HepG2 (cell line): Measurements from ENCODE around the gene DESI2. TPM values are rescaled to one million over a fixed set of nuclear protein-coding genes. Genes with fewer than 3 reads are reported as not detected.

Experiments
- ATAC-seq: fragments of 200-7000 bp; cut with Tn5 transposase; 3 replicates; pipeline ENCODE4 v1.9.1; 2020; ENCODE audit warnings: mild to moderate bottlenecking, moderate library complexity
- BruUV-seq: library from RNA; stranded (reverse); fragments of 400-500 nt; replicated peaks from 2 replicates; lab custom pipeline; 2021; lab: Mats Ljungman, UMichigan
- CTCF ChIA-PET: fragments of 300-600 bp; formaldehyde crosslinking; extraction: SDS; loops from one replicate; lab custom pipeline; 2021; ENCODE audit warnings: low total read pairs, inconsistent platforms, low intra/inter-chr PET ratio; lab: Yijun Ruan, JAX
- POLR2A ChIA-PET: fragments of 350-600 bp; sonication (Branson Sonifier 250); formaldehyde crosslinking; loops from one replicate; lab custom pipeline; 2020; ENCODE audit warnings: antibody characterized with exemption, inconsistent platforms; lab: Yijun Ruan, JAX
- DNase-seq: peaks from one replicate; pipeline ENCODE4 v3.0.0-alpha.2; 2015; ENCODE audit warnings: low spot score
- FAIRE-seq: peaks from 3 replicates; lab custom pipeline; 2011; peaks lifted over from hg19 to GRCh38; lab: Jason Lieb, UNC
- H2AFZ ChIP-seq: one replicate; pipeline ENCODE4 v1.6.1; 2011; ENCODE audit warnings: low read length, inconsistent platforms
- H3K27ac ChIP-seq: fragments of 300-600 bp; 3 replicates; pipeline ENCODE4 v1.8.0; 2011; ENCODE audit warnings: mixed run types, mild to moderate bottlenecking, mixed read lengths, low read length, inconsistent platforms; ENCODE audit not compliant: insufficient read depth; ENCODE audit errors: extremely low read length
- H3K27me3 ChIP-seq, 2 experiments: fragments of 200-600 bp in 1 of 2; 2 replicates in 1 of 2; 3 replicates in 1 of 2; pipeline versions ENCODE4 v1.6.0 to v1.8.0; 2011; ENCODE audit warnings: low read length in 2 of 2, mild to moderate bottlenecking in 2 of 2, moderate library complexity in 2 of 2, inconsistent platforms in 1 of 2; ENCODE audit not compliant: insufficient read depth in 2 of 2, control insufficient read depth in 1 of 2
- H3K36me3 ChIP-seq, 2 experiments: fragments of 200-600 bp in 1 of 2; replicated peaks in 1 of 2; 2 replicates in 1 of 2; 3 replicates in 1 of 2; pipeline versions ENCODE4 v1.5.1 to v1.8.0; 2011; ENCODE audit warnings: low read length in 2 of 2, inconsistent platforms in 1 of 2; ENCODE audit not compliant: insufficient read depth in 2 of 2, control insufficient read depth in 1 of 2
- H3K4me1 ChIP-seq: 2 replicates; pipeline ENCODE4 v1.5.1; 2012; ENCODE audit warnings: low read length, inconsistent platforms; ENCODE audit not compliant: insufficient read depth
- H3K4me2 ChIP-seq: 2 replicates; pipeline ENCODE4 v1.6.0; 2011; ENCODE audit warnings: low read depth, low read length, inconsistent platforms
- H3K4me3 ChIP-seq, 3 experiments: fragments of 200-600 bp in 1 of 3; sonication (generic), shearing (Covaris generic) in 1 of 3; replicated peaks in 1 of 3; 2 replicates each; pipeline ENCODE4 v1.5.1; 2011 to 2016; ENCODE audit warnings: low read length in 3 of 3, inconsistent platforms in 2 of 3, low read depth in 2 of 3, mild to moderate bottlenecking in 2 of 3, control low read depth in 1 of 3, mixed read lengths in 1 of 3; ENCODE audit not compliant: insufficient read depth in 1 of 3
- H3K79me2 ChIP-seq: one replicate; pipeline ENCODE4 v1.6.1; 2011; ENCODE audit warnings: low read length, inconsistent platforms; ENCODE audit not compliant: insufficient read depth
- H3K9ac ChIP-seq: 2 replicates; pipeline ENCODE4 v1.6.0; 2011; ENCODE audit warnings: mild to moderate bottlenecking, low read depth, low read length, inconsistent platforms; ENCODE audit not compliant: insufficient read depth
- H3K9me3 ChIP-seq: 2 replicates; pipeline ENCODE4 v1.5.1; 2012; ENCODE audit warnings: mild to moderate bottlenecking, low read length
- H4K20me1 ChIP-seq: 2 replicates; pipeline ENCODE4 v1.6.0; 2011; ENCODE audit warnings: inconsistent platforms, mild to moderate bottlenecking, low read length, moderate library complexity; ENCODE audit not compliant: insufficient read depth
- ASH2L ChIP-seq: fragments of 300-600, 200-600 bp; sonication (generic); IDR thresholded peaks from 2 replicates; pipeline ENCODE4 v1.7.0; 2017; ENCODE audit warnings: low read depth, mild to moderate bottlenecking, moderate library complexity, mixed read lengths, low read length; ENCODE audit not compliant: insufficient read length
- MAFG ChIP-seq: sonication (generic); formaldehyde crosslinking; IDR thresholded peaks from 2 replicates; pipeline ENCODE4 v1.5.1; 2020; ENCODE audit warnings: mild to moderate bottlenecking, missing genetic modification reagents
- MED1 ChIP-seq: sonication (generic); formaldehyde crosslinking; IDR thresholded peaks from 2 replicates; pipeline ENCODE4 v1.4.0; 2020; ENCODE audit warnings: missing genetic modification reagents
- NCOA5 ChIP-seq: sonication (generic); formaldehyde crosslinking; IDR thresholded peaks from 2 replicates; pipeline ENCODE4 v1.4.0; 2020; ENCODE audit warnings: missing genetic modification reagents
- NFYC ChIP-seq: IDR thresholded peaks from 2 replicates; pipeline ENCODE4 v1.6.1; 2016; ENCODE audit warnings: missing genetic modification reagents, missing compliant biosample characterization
- NPAS2 ChIP-seq: sonication (generic); formaldehyde crosslinking; IDR thresholded peaks from 2 replicates; pipeline ENCODE4 v1.8.0; 2022; ENCODE audit warnings: mild to moderate bottlenecking, missing genetic modification reagents, borderline replicate concordance
- ONECUT2 ChIP-seq: sonication (generic); formaldehyde crosslinking; IDR thresholded peaks from 2 replicates; pipeline ENCODE4 v1.4.0; 2020; ENCODE audit warnings: missing genetic modification reagents
- PBX2 ChIP-seq: IDR thresholded peaks from 2 replicates; pipeline ENCODE4 v1.6.1; 2016; ENCODE audit warnings: control low read depth
- SMARCC2 ChIP-seq: fragments of 450-650 bp; IDR thresholded peaks from 2 replicates; pipeline ENCODE4 v1.6.1; 2017; ENCODE audit warnings: antibody characterized with exemption, mild to moderate bottlenecking
- SOX6 ChIP-seq, 2 experiments: fragments of 450-650 bp in 1 of 2; sonication (generic) in 1 of 2; formaldehyde crosslinking in 1 of 2; IDR thresholded peaks; 2 replicates each; pipeline versions ENCODE4 v1.4.0 to v1.6.1; 2017 to 2020; ENCODE audit warnings: antibody characterized with exemption in 1 of 2, mild to moderate bottlenecking in 1 of 2, missing genetic modification reagents in 1 of 2
- SP1 ChIP-seq, 2 experiments: fragments of 450-650 bp in 1 of 2; sonication (generic) in 1 of 2; formaldehyde crosslinking in 1 of 2; IDR thresholded peaks; 2 replicates each; pipeline versions ENCODE4 v1.4.0 to v1.6.1; 2016 to 2020; ENCODE audit warnings: missing genetic modification reagents in 1 of 2
- SP2 ChIP-seq: sonication (generic); formaldehyde crosslinking; IDR thresholded peaks from 2 replicates; pipeline ENCODE4 v1.5.1; 2020; ENCODE audit warnings: mild to moderate bottlenecking, missing genetic modification reagents
- ZNF142 ChIP-seq: sonication (generic); formaldehyde crosslinking; IDR thresholded peaks from 2 replicates; pipeline ENCODE4 v1.4.0; 2020; ENCODE audit warnings: missing genetic modification reagents
- ZNF225 ChIP-seq: sonication (generic); formaldehyde crosslinking; IDR thresholded peaks from 2 replicates; pipeline ENCODE4 v1.4.0; 2020; ENCODE audit warnings: mild to moderate bottlenecking, missing genetic modification reagents
- ZNF251 ChIP-seq: sonication (generic); formaldehyde crosslinking; IDR thresholded peaks from 2 replicates; pipeline ENCODE4 v1.9.0; 2021; ENCODE audit warnings: mild to moderate bottlenecking, missing genetic modification reagents
- ZNF3 ChIP-seq: IDR thresholded peaks from 2 replicates; pipeline ENCODE4 v1.7.0; 2017; ENCODE audit warnings: inconsistent platforms
- ZNF44 ChIP-seq: sonication (generic); formaldehyde crosslinking; IDR thresholded peaks from 2 replicates; pipeline ENCODE4 v1.5.1; 2020; ENCODE audit warnings: mild to moderate bottlenecking, missing genetic modification reagents
- ZNF607 ChIP-seq: sonication (generic); formaldehyde crosslinking; IDR thresholded peaks from 2 replicates; pipeline ENCODE4 v1.5.1; 2020; ENCODE audit warnings: missing genetic modification reagents, mild to moderate bottlenecking, borderline replicate concordance
- WGBS: methylation state at CpG from one replicate; pipeline ENCODE4 v1.1.6; 2017; ENCODE audit warnings: low lambda C conversion rate; 5-methylcytosine and 5-hydroxymethylcytosine counted together
- in situ Hi-C: cut with HindIII; loops from 2 replicates; pipeline ENCODE4 v1.10.0; 2017; ENCODE audit warnings: low pct_unique_long_range_greater_than_20kb; ENCODE audit not compliant: extremely low pct_ligation_motif_present
- intact Hi-C: fragments of 100-400 bp; cut with micrococcal nuclease; formaldehyde crosslinking; loops from one replicate; pipeline ENCODE4 v1.10.0; 2022; ENCODE audit not compliant: unreplicated experiment
- polyA plus RNA-seq, 8 experiments: library from polyadenylated mRNA; depleted of rRNA in 3 of 8; stranded (reverse) in 7 of 8; unstranded in 1 of 8; fragments of >200 nt; fragmentation: Illumina TruSeq in 4 of 8; extraction: Trizol in 4 of 8; gene quantifications; 2 replicates each; pipeline versions ENCODE4 v1.2.1 to v1.2.3, GENCODE V29; 2011 to 2016; ENCODE audit warnings: low read depth in 4 of 8, missing spikeins in 1 of 8, mixed read lengths in 1 of 8; ENCODE audit not compliant: insufficient read depth in 1 of 8
- total RNA-seq, 5 experiments: library from RNA; depleted of rRNA; stranded (reverse); fragments of >200 nt; fragmentation: Illumina TruSeq; extraction: Trizol; gene quantifications; 2 replicates each; pipeline ENCODE4 v1.2.3, GENCODE V29; 2016; ENCODE audit warnings: low read depth in 1 of 5

Gene DESI2
- total and polyA plus RNA-seq, 2 of the 13 experiments (the other 11 are each of a cell fraction or from before 2014, with no cell fraction given): 23.1 to 42.2 TPM

- H4K20me1 ChIP-seq: no peaks in the 10 kb centered on the region
- TF ChIP-seq NFYC (CRISPR knock-in tag): no peak
- no peak for TF ChIP-seq MAFG (CRISPR knock-in tag)
- no peak for TF ChIP-seq SP1 (IDR thresholded peaks at IDR 0.05)
- no peak for TF ChIP-seq SP1 (CRISPR knock-in tag; IDR thresholded peaks at IDR 0.05)
- no peak for TF ChIP-seq MED1 (CRISPR knock-in tag)
- TF ChIP-seq ZNF44: no peak
- no peak for TF ChIP-seq NCOA5 (CRISPR knock-in tag)
- TF ChIP-seq NPAS2 (CRISPR knock-in tag): no peak
- no peak for TF ChIP-seq ZNF225 (CRISPR knock-in tag)
- no peak for TF ChIP-seq ASH2L
- TF ChIP-seq SP2 (CRISPR knock-in tag): no peak
- no peak for TF ChIP-seq ZNF142 (CRISPR knock-in tag)
- TF ChIP-seq ZNF3 (CRISPR knock-in tag): no peak
- no peak for TF ChIP-seq PBX2 (CRISPR knock-in tag)
- no peak for TF ChIP-seq ZNF607
- TF ChIP-seq ZNF251 (CRISPR knock-in tag): no peak
- no peak for TF ChIP-seq SOX6 (IDR thresholded peaks at IDR 0.05)
- no peak for TF ChIP-seq SOX6 (CRISPR knock-in tag; IDR thresholded peaks at IDR 0.05)
- TF ChIP-seq ONECUT2 (CRISPR knock-in tag): no peak
- no peak for TF ChIP-seq SMARCC2
- H3K4me1 ChIP-seq: no peaks in the 10 kb centered on the region
- no peak overlapping the region for H3K9ac ChIP-seq
- in situ Hi-C loops (no loop called here), intact Hi-C loops (no loop called here)
- H3K9me3 ChIP-seq: no peaks in the 10 kb centered on the region
- CTCF ChIA-PET: no interaction called here
- no peak overlapping the region for H3K27ac ChIP-seq
- H3K27me3 ChIP-seq: peaks cover 0 to 8% of the 10 kb centered on the region in 2 experiments; a peak in 2 of 5 replicates
- FAIRE-seq (no peak), ATAC-seq (no peak), DNase-seq (no peak)
- H3K36me3 ChIP-seq: no peaks in the 10 kb centered on the region
- BruUV-seq: no TSS peak
- POLR2A ChIA-PET: no interaction called here
- H2AFZ ChIP-seq: no peak overlapping the region
- H3K4me3 ChIP-seq: no peak overlapping the region
- 73% methylated on average over 5 of the region's 5 CpGs for WGBS
- no peaks in the 10 kb centered on the region for H3K79me2 ChIP-seq
- H3K4me2 ChIP-seq: no peak overlapping the region
Observed at GRCh38 chr1:244741692-244742091, 88.8 kb downstream of the DESI2 start.
